Measurements from ENCODE around the gene TAS2R40. TPM values are rescaled to one million over a fixed set of nuclear protein-coding genes. Genes with fewer than 3 reads are reported as not detected.

Gene TAS2R40
- total RNA-seq, 4 donors from 2014 or later = not detected

- DNase-seq (ENCODE audit: low spot score in 2 of 2) = no peak
- H3K36me3 ChIP-seq = no peaks in the 10 kb centered on the region
- H3K9me3 ChIP-seq = no peaks in the 10 kb centered on the region
- peaks cover 0 to 4% (median 0%) of the 10 kb centered on the region in 4 donors for H3K4me1 ChIP-seq
- TF ChIP-seq EP300 (IDR thresholded peaks at IDR 0.05) (peak in 1 of 2 donors; percentile 16), POLR2A (IDR thresholded peaks at IDR 0.05) (no peak), CTCF (IDR thresholded peaks at IDR 0.05) (no peak)
- no peaks in the 10 kb centered on the region for H3K27me3 ChIP-seq
- no peak overlapping the region for H3K4me3 ChIP-seq
- WGBS, 2 donors = 86 to 88% methylated on average over 7 of the region's 7 CpGs
- H3K27ac ChIP-seq = no peak overlapping the region
Observed at GRCh38 chr7:143222782-143223181, 945 bp downstream of the TAS2R40 start.

- 72 to 85% methylated on average over 4 of the region's 4 CpGs for WGBS, 2 donors
- Histone ChIP-seq H3K9me3 (no peaks in the 10 kb centered on the region), H3K4me1 (peaks cover 0 to 9% (median 0%) of the 10 kb centered on the region in 4 donors), H3K27me3 (no peaks in the 10 kb centered on the region), H3K36me3 (no peaks in the 10 kb centered on the region), H3K4me3 (no peak overlapping the region), H3K27ac (no peak overlapping the region)
- no peak for DNase-seq (ENCODE audit: low spot score in 2 of 2)
- no peak for TF ChIP-seq EP300 (IDR thresholded peaks at IDR 0.05)
- no peak for TF ChIP-seq CTCF (IDR thresholded peaks at IDR 0.05)
- TF ChIP-seq POLR2A (IDR thresholded peaks at IDR 0.05) = no peak
Observed at GRCh38 chr7:143223784-143224183, 1.9 kb downstream of the TAS2R40 start.

GRCh38 chr7:143225047-143225446 lies 3.2 kb downstream of the TAS2R40 start:
- Histone ChIP-seq H3K27ac (no peak overlapping the region), H3K36me3 (no peaks in the 10 kb centered on the region), H3K4me3 (no peak overlapping the region), H3K4me1 (peaks cover 0 to 15% (median 0%) of the 10 kb centered on the region in 4 donors), H3K9me3 (no peaks in the 10 kb centered on the region), H3K27me3 (no peaks in the 10 kb centered on the region)
- DNase-seq (ENCODE audit: low spot score in 2 of 2) = no peak
- TF ChIP-seq POLR2A (IDR thresholded peaks at IDR 0.05) = no peak
- WGBS, 2 donors = 86 to 87% methylated on average over 5 of the region's 5 CpGs

GRCh38 chr7:143227806-143228205 lies 6.0 kb downstream of the TAS2R40 start:
- H3K27me3 ChIP-seq = no peaks in the 10 kb centered on the region
- H3K36me3 ChIP-seq = no peaks in the 10 kb centered on the region
- H3K27ac ChIP-seq = no peak overlapping the region
- H3K4me1 ChIP-seq = peaks cover 0 to 15% (median 0%) of the 10 kb centered on the region in 4 donors
- no peaks in the 10 kb centered on the region for H3K9me3 ChIP-seq
- TF ChIP-seq CTCF (IDR thresholded peaks at IDR 0.05) = no peak
- TF ChIP-seq POLR2A (IDR thresholded peaks at IDR 0.05) = no peak
- TF ChIP-seq EP300 (IDR thresholded peaks at IDR 0.05) = no peak
- DNase-seq (ENCODE audit: low spot score in 2 of 2) = no peak
- no peak overlapping the region for H3K4me3 ChIP-seq
- WGBS, 2 donors = 28 to 29% methylated on average over 1 of the region's 1 CpG

- no peak overlapping the region for H3K27ac ChIP-seq
- no peak overlapping the region for H3K4me3 ChIP-seq
- no peak for DNase-seq (ENCODE audit: low spot score in 2 of 2)
- no peaks in the 10 kb centered on the region for H3K9me3 ChIP-seq
- H3K27me3 ChIP-seq = no peaks in the 10 kb centered on the region
- H3K4me1 ChIP-seq = peaks cover 0 to 15% (median 0%) of the 10 kb centered on the region in 4 donors
- TF ChIP-seq CTCF (IDR thresholded peaks at IDR 0.05) (no peak), POLR2A (IDR thresholded peaks at IDR 0.05) (no peak), EP300 (IDR thresholded peaks at IDR 0.05) (no peak)
- no peaks in the 10 kb centered on the region for H3K36me3 ChIP-seq
- WGBS, 2 donors = 26 to 29% methylated on average over 9 of the region's 9 CpGs
Observed at GRCh38 chr7:143229054-143229790, 7.4 kb downstream of the TAS2R40 start.

Data from tibial nerve (tissue), 4 donors.